Activated CD8-positive, alpha-beta memory T cell treated with anti-CD3 and anti-CD28 coated beads, Interleukin-2, amount 50 U/mL, for 48 hours (primary cell): ENCODE measurements around the gene EEF2KMT.
"Not testable (repeated sequence)": the region's sequence is repeated elsewhere in the genome, so short reads cannot be mapped to it uniquely, and the experiment has no call there.

Experiments used
- DNase-seq: peaks from one replicate; pipeline ENCODE4 v3.0.0-alpha.2; 2020

Gene EEF2KMT

GRCh38 chr16:5093746-5094145, 3.8 kb downstream of the EEF2KMT start:
- DNase-seq, result not testable (repeated sequence)

GRCh38 chr16:5093081-5093480, 4.5 kb downstream of the EEF2KMT start:
- not testable (repeated sequence) for DNase-seq

DNA sequence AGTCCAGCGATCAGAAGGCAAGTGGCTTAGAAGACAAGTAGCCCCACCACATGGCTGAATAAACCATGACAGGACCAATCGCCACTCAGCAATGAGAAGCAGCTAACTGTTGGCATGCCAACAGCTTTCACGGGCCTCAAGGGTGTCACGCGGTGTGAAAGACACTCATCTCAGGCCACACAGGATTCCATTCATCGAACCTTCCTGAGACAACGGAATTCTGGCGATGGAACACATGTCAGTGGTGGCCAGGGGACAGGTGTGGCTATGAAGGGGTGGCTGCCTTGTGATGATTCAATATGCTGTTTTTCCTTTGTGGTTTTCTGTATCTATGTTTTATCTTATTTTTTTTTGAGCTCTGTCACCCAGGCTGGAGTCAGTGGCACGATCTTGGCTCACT, 7.0 kb downstream of the EEF2KMT start:
- DNase-seq, result not testable (repeated sequence)

DNA sequence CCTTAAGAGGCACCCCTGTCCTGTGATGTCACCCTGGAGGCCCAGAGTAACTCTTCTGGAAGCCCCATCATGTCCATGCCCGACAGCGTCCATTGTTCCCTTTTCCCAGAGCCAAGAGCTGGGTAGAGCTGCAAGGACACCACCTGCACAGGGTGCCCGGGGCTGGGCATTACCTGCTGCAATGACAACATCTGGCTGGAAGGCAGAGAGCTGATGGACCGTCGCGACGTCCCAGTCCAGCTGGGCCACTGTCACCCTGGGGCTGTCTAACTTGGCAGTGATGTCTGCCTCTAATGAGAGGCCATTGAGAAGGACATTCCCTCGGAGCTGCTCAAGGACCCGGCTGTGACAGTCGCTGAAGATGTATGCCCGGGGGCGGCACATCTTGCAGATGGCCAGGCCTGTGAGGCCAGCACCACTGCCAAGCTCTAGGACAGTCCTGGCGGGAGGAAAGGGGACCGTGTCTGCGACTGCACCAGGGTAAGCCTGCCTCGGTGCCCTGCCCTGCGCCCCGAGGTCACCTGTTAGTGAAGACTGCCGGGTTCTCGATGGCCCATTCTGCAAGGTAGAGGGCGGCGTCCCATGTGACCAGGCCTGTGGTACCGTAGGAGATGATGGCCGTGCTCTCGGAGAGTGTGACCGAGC, 7.6 kb downstream of the EEF2KMT start:
- DNase-seq, result not testable (repeated sequence)

GRCh38 chr16:5088936-5089335, 8.7 kb downstream of the EEF2KMT start:
- not testable (repeated sequence) for DNase-seq

DNA sequence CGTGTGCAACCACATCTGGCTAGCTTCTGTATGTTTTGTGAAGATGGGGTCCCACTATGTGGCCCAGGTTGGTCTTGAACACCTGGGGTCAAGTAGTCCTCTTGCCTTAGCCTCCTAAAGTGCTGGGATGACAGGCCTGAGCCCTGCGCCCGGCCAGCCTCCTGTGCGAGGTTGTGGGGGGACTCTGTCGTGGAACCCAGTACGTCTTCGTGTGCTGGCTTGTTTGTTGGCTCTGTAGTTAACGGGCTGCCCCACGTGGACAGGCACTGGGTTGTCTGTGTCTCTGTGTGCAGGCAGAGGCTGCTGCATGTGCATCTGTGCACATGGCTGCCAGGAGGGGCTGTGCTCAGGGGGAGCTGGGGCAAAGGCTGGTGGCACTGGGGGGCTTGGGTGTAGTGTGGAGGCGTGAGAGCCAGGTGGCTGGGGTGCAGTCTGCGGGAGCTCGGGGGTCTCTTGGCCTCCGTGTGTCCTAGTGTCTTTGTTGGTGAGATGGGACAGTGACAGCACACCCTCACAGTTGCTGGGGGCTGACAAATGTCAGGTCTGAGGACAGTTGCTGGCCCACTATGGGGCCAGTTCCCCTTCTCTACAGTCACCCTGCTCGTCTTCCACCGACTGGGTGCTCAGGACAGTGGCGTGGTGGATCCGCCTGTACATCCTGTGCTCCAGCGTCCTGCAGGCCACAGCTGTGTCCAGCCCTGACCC, 9.4 kb downstream of the EEF2KMT start:
- not testable (repeated sequence) for DNase-seq

DNA sequence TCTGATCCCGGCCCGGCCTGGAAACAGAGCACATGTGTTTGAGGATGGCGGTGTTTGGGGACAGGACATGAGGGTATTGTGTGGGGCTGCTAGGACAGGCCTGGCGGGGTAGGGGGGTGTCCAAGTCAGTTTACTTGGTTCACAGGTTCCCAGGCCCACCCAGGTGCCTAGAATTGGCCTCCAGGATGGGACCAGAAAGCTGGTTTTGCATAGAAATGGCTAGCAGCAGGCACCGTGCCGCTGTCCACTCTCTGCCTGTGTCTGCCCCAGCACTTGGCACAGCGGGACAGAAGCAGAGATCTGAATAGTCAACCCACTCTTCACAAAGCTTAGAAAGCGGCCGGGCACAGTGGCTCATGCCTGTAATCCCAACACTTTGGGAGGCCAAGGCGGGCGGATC, 11.9 kb downstream of the EEF2KMT start:
- not testable (repeated sequence) for DNase-seq

GRCh38 chr16:5084802-5085201, 12.8 kb downstream of the EEF2KMT start:
- peak; percentile 74 for DNase-seq

DNA sequence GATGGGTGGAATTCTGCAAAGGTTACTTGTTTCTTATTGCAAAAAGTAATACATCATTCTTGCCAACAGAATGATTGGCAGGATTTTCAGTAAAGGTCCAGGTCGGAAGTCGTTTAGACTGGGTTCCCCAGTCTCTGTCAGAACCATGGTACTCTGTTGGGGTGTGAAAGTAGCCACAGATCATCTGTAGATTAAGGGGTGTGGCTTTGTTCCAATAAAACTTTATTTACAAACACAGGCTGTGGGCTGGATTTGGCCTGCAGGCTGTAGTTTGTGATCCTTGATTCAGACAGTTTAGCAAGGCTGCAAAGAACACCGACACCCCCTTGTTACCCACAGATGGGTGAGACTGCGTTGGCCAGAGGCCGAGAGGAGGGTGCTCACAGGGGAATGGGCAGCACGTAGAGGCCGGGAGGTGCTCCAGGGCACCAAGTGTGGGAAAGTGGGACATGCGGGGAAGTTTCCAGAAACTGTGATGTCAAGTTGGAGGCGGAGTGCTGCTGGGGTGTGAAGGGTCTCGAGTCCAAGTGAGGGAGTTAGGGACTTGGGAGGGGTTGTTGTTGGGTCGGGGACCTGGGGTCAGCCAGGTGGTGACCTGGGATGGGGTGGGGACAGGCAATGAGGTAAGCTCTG, 13.4 kb downstream of the EEF2KMT start:
- not testable (repeated sequence) for DNase-seq

- not testable (repeated sequence) for DNase-seq
Observed at GRCh38 chr16:5083646-5084045, 13.9 kb downstream of the EEF2KMT start.

- DNase-seq, result not testable (repeated sequence)
Observed at GRCh38 chr16:5080996-5081395, 16.6 kb downstream of the EEF2KMT start.

DNA sequence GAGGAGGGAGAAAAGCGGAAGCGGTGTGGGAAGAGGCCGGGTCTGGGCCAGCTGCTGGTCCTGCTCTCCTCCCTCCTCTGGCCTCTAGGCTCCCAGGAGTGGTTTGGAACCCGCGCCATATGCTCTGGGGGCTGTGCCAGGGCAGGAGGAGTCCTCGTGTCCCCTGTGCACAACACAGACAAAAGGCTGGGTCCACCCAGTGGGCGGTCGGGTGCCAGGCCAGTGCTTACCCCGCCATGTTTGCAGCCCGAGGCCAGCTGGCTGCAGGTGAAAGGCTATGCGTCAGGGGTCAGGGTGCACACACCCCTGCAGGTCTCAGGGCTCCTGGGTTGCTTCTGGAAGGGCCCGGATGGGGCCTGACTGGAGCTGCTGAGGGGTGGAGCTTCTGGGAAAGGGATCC, 17.1 kb downstream of the EEF2KMT start:
- DNase-seq, result not testable (repeated sequence)

DNA sequence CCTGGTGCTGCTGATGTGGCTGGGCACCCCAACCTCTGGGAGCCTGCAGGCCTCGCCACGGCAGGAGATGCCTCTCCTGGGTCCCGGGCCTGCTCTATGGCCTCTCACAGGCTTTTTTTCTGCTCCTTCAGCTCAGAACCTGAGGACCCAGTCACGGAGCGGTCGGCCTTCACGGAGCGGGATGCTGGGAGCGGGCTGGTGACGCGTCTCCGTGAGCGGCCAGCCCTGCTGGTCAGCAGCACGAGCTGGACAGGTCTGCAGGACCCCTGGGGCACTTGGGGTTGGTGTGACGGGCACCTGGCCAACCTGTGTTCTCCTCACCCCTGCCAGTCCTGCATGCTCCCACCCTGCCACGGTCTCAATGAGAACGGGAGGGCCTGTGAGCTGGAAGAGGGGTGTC, 19.0 kb downstream of the EEF2KMT start:
- no peak for DNase-seq

GRCh38 chr16:5077304-5077703, 20.3 kb downstream of the EEF2KMT start:
- no peak for DNase-seq

- no peak for DNase-seq
Observed at GRCh38 chr16:5075637-5076036, 22.0 kb downstream of the EEF2KMT start.

GRCh38 chr16:5073771-5074170, 23.8 kb downstream of the EEF2KMT start:
- not testable (repeated sequence) for DNase-seq

- no peak for DNase-seq
Observed at GRCh38 chr16:5073279-5073629, 24.3 kb downstream of the EEF2KMT start.

DNA sequence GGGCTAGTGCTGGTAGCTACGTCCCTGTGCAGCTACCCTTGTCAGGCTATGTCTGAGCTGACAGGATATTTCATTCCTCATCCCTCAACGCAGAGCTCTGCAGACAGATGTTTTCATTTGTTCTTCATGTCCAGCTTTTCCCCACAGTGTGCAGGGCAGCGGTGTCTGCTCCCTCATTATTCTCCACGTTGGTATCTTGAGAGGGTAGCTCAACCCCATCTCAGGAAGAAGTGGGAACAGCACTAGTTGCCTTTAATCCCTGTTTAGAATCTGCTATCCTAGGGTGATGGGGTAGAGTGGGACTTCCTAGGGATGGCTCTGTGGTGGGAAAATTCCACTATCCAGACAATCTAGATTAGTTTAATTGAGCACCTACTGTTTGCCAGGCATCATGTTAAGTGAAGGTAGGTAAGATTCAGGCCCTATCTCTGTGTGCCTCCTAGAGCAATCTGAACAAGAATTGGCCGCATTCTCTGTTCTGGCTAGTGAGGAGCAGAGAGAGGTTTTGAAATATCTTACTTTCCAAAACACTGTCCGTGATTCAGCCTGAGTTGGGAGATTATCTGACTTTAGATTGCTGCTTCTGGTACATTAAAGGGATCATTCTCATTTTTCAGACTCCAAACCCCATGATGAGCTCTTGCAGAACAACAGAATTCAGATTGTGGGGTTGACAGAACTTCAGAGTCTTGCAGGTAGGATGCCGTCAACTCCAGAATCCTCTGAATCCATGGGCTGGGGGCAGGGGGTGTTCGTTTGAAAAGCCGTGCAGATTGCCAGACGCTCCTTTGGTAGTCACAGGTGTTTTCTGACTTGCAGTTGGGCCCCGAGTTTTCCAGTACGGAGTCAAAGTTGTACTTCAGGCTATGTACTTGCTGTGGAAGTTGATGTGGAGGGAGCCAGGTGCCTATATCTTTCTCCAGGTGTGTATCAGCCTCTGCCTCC, 25.0 kb downstream of the EEF2KMT start:
- DNase-seq, result no peak

DNA sequence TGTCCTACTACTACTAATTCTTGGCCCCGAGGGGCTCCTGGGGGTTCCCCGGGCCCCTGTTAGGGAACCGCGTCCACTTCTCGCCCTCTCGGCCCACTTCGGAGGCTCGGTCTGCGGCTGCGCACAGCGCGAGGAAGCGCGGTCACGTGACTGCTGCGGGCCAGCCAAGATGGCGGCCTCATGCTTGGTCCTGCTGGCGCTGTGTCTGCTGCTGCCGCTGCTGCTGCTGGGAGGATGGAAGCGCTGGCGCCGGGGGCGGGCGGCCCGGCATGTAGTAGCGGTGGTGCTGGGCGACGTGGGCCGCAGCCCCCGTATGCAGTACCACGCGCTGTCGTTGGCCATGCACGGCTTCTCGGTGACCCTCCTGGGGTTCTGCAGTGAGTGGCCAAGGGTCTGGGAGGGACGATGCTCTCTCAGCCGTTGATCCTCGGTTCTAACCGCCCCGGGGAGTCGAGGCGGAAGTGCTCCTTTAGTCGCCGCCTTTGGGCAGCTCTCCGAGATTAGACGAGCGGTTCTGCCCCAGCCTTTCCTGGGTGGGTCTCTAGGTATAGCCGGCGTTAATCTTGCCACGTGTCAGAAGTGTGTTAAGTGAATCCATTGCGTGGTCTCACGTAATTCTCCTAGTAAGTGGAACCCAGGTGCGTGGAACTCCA, 25.8 kb downstream of the EEF2KMT start, which contains the start of gene ALG1:
ALG1 (plus strand) TSS at position 163 of the 653 bp plus-strand sequence; CDS start at position 170, 7 bp downstream.
- peak; percentile 94 for DNase-seq

GRCh38 chr16:5071341-5071680, 26.3 kb downstream of the EEF2KMT start:
- no peak for DNase-seq

DNA sequence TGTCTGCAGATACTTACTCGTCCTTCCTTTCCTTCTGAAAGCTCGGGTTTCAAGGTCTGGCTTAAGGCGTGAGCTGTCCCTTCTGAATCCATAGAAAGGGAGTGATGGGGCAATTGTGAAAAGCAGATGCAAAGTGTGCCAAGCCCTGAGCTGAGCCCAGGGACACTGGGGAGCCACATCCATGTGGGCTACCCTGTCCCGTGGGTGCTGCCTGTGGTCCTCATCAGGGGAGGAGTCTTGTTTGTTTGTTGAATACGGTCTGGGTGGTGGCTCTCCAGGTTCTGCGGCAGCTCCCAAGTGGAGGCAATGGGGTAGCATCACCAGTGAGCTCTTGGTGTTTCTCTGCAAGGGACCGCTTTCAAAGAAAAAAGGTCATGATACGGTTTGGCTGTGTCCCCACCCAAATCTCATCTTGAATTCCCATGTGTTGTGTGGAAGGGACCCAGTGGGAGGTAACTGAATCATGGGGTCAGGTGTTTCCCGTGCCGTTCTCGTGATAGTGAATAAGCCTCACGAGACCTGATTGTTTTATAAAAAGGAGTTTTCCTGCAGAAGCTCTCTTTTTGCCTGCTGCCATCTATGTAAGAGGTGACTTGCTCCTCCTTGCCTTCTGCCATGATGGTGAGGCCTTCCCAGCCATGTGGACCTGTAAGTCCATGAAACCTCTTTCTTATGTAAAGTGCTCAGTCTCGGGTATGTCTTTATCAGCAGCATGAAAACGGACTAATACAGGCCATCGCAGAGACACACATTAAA, 27.0 kb downstream of the EEF2KMT start:
- no peak for DNase-seq

DNA sequence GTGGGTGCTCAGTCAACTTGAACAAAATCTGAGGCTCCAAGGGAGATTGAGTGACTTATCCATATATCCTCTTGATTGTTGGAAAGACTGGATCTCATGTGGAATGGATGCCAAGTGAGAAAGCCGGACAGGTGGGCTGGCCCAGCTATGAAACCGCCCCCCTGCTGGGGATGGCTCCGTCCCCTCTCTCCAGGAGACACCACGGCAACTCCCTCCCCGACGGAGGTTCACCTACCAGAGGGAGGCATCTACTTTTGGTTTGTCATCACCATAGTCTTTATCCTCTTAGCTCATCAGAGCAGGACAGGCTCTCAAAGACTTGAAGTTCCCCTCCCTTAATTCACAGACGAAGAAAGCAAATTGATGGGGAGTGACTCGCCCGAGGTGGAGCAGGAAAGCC, 27.7 kb downstream of the EEF2KMT start:
- no peak for DNase-seq
